Gastrocnemius medialis (tissue), 4 donors: ENCODE results near the gene ARTN. TPM values are rescaled to one million over a fixed set of nuclear protein-coding genes. Genes with fewer than 3 reads are reported as not detected.

Source experiments
- ATAC-seq, 2 donors: fragments of 150-250 bp; one replicate each; pipeline ENCODE4 v1.9.1; 2016
- DNase-seq, 2 donors: peaks; one replicate each; pipeline ENCODE4 v3.0.0-alpha.2; 2019
- H3K27ac ChIP-seq, 4 donors: fragments of 200-600 bp; sonication (generic); 1 replicate in 1 of 4; 2 replicates in 3 of 4; pipeline ENCODE4 v1.5.1; 2016 to 2018; ENCODE audit warnings: mild to moderate bottlenecking in 2 of 4, moderate library complexity in 1 of 4
- H3K27me3 ChIP-seq, 3 donors: fragments of 200-600 bp; sonication (generic) in 2 of 3; 1 replicate in 1 of 3; 2 replicates in 2 of 3; pipeline versions ENCODE4 v1.5.1 to v1.6.0; 2016 to 2019; ENCODE audit warnings: mild to moderate bottlenecking in 1 of 3, moderate library complexity in 1 of 3
- H3K36me3 ChIP-seq, 2 donors: fragments of 200-600 bp; sonication (generic) in 1 of 2; one replicate each; pipeline ENCODE4 v1.5.1; 2017 to 2018
- H3K4me1 ChIP-seq, 2 donors: fragments of 200-600 bp; sonication (generic) in 1 of 2; one replicate each; pipeline ENCODE4 v1.5.1; 2016 to 2017; ENCODE audit warnings: mild to moderate bottlenecking in 2 of 2
- H3K4me3 ChIP-seq, 4 donors: fragments of 200-600 bp; sonication (generic) in 3 of 4; 1 replicate in 1 of 4; 2 replicates in 3 of 4; pipeline ENCODE4 v1.5.1; 2016 to 2019; ENCODE audit warnings: mild to moderate bottlenecking in 2 of 4
- H3K9me3 ChIP-seq, 3 donors: fragments of 200-600 bp; sonication (generic) in 2 of 3; 1 replicate in 1 of 3; 2 replicates in 2 of 3; pipeline ENCODE4 v1.5.1; 2016 to 2019
- CTCF ChIP-seq, 5 experiments: fragments of 450-650 bp in 3 of 5; fragments of 200-600 bp in 2 of 5; sonication (generic) in 2 of 5; IDR thresholded peaks in 4 of 5; conservative IDR thresholded peaks in 1 of 5; 1 replicate in 4 of 5; 2 replicates in 1 of 5; pipeline ENCODE4 v1.5.1; 2016 to 2019; ENCODE audit warnings: antibody characterized with exemption in 5 of 5, mild to moderate bottlenecking in 3 of 5, moderate library complexity in 3 of 5
- POLR2A ChIP-seq, 2 donors: fragments of 450-650 bp; IDR thresholded peaks; one replicate each; pipeline ENCODE4 v1.6.1; 2017; ENCODE audit warnings: antibody characterized with exemption in 2 of 2, mild to moderate bottlenecking in 2 of 2, moderate library complexity in 2 of 2
- in situ Hi-C, 4 donors: fragments of 200-750 bp; cut with MboI; loops; one replicate each; pipeline versions ENCODE4 v1.15.0 to v1.8.0; 2017; ENCODE audit warnings: low sequenced_read_pairs in 4 of 4
- intact Hi-C: fragments of 100-400 bp; cut with DNase I; formaldehyde crosslinking; loops from one replicate; pipeline ENCODE4 v1.15.1; 2023; ENCODE audit warnings: low total_unique reads
- total RNA-seq, 4 donors: library from RNA; depleted of rRNA; stranded (reverse); fragments of >200 nt; gene quantifications; one replicate each; pipeline versions ENCODE4 v1.1.0 to v1.2.3, GENCODE V29; 2016

ARTN gene
- total RNA-seq, 4 donors from 2014 or later, result 0.25 to 1.8 TPM; not detected in 2

DNA sequence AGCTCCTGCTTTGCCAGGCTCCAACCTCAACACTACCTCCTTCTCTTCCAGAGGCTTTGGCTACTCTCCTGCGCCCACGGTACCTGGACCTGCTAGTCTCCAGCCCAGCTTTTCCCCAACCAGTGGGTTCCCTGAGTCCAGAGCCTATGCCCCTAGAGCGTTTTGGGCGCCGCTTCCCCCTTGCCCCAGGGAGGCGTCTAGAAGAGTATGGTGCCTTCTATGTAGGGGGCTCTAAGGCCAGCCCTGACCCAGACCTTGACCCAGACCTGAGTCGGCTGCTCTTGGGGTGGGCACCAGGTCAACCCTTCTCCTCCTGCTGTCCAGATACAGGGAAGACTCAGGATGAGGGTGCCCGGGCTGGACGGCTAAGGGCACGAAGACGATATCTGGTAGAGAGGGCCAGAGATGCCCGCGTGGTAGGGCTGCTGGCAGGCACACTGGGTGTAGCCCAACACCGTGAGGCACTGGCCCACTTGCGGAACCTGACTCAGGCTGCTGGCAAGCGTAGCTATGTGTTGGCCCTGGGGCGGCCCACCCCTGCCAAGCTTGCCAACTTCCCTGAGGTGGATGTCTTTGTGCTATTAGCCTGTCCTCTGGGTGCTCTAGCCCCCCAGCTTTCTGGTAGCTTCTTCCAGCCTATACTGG lies 37.9 kb downstream of the ARTN start:
- Histone ChIP-seq H3K4me3 (peak overlapping the region in 2 of 4 donors; percentile 86 to 91), H3K36me3 (peaks cover 0 to 31% of the 10 kb centered on the region in 2 donors), H3K27ac (peak overlapping the region; percentile 91 to 98 (median 96)), H3K9me3 (no peaks in the 10 kb centered on the region), H3K27me3 (no peaks in the 10 kb centered on the region), H3K4me1 (peaks cover 33 to 52% of the 10 kb centered on the region in 2 donors)
- in situ Hi-C loops (no loop called here), intact Hi-C loops (loop anchor here (10.0 kb wide), 1 partner anchor 383 kb away; the partner anchor contains the start of gene ERI3)
- ATAC-seq, result peak in 1 of 2 donors; percentile 10
- no peak for TF ChIP-seq CTCF (IDR thresholded peaks at IDR 0.05 in 4 of 5, conservative IDR thresholded peaks at IDR 0.05 in 1 of 5)
- no peak for TF ChIP-seq POLR2A (IDR thresholded peaks at IDR 0.05)
- DNase-seq, result peak; percentile 54 to 89

- intact Hi-C loops (loop anchor here (1.0 to 10.0 kb wide), 3 partner anchors 28 to 381 kb away; partner anchors contain the start of genes ERI3, IPO13 and KDM4A), in situ Hi-C loops (no loop called here)
Observed at GRCh38 chr1:43973981-43974442, 40.4 kb downstream of the ARTN start.

GRCh38 chr1:43974443-43975248 lies 41.0 kb downstream of the ARTN start, which contains the start of gene ATP6V0B:
TSS of gene ATP6V0B (plus strand) at chr1:43974960. CDS start at chr1:43975041, 81 bp downstream.
- DNase-seq (peak; percentile 95 to 96), ATAC-seq (peak; percentile 75 to 78)
- in situ Hi-C loops (no loop called here), intact Hi-C loops (loop anchor here (1.0 to 10.0 kb wide), 4 partner anchors 28 to 380 kb away; partner anchors contain the start of genes ERI3, IPO13 and KDM4A)
- Histone ChIP-seq H3K4me1 (peaks cover 38 to 66% of the 10 kb centered on the region in 2 donors), H3K4me3 (peak within 1 kb of the TSS; percentile 84 to 100 (median 96)), H3K9me3 (no peaks in the 10 kb centered on the region), H3K27ac (peak within 1 kb of the TSS; percentile 94 to 98 (median 97)), H3K36me3 (peaks cover 0 to 32% of the 10 kb centered on the region in 2 donors), H3K27me3 (no peaks in the 10 kb centered on the region)
- peak; percentile 95 to 98 for TF ChIP-seq POLR2A (IDR thresholded peaks at IDR 0.05)
- peak; percentile 17 to 60 (median 37) for TF ChIP-seq CTCF (IDR thresholded peaks at IDR 0.05 in 4 of 5, conservative IDR thresholded peaks at IDR 0.05 in 1 of 5)

More at GRCh38 chr1:43973981-43974442, 40.4 kb downstream of the ARTN start:
- Histone ChIP-seq H3K9me3 (no peaks in the 10 kb centered on the region), H3K4me1 (peaks cover 38 to 66% of the 10 kb centered on the region in 2 donors), H3K4me3 (peak overlapping the region; percentile 84 to 100 (median 96)), H3K27ac (peak overlapping the region; percentile 94 to 98 (median 97)), H3K27me3 (no peaks in the 10 kb centered on the region), H3K36me3 (peaks cover 0 to 32% of the 10 kb centered on the region in 2 donors)
- ATAC-seq (no peak), DNase-seq (no peak)
- TF ChIP-seq POLR2A (IDR thresholded peaks at IDR 0.05) (no peak), CTCF (IDR thresholded peaks at IDR 0.05 in 4 of 5, conservative IDR thresholded peaks at IDR 0.05 in 1 of 5) (no peak)

DNA sequence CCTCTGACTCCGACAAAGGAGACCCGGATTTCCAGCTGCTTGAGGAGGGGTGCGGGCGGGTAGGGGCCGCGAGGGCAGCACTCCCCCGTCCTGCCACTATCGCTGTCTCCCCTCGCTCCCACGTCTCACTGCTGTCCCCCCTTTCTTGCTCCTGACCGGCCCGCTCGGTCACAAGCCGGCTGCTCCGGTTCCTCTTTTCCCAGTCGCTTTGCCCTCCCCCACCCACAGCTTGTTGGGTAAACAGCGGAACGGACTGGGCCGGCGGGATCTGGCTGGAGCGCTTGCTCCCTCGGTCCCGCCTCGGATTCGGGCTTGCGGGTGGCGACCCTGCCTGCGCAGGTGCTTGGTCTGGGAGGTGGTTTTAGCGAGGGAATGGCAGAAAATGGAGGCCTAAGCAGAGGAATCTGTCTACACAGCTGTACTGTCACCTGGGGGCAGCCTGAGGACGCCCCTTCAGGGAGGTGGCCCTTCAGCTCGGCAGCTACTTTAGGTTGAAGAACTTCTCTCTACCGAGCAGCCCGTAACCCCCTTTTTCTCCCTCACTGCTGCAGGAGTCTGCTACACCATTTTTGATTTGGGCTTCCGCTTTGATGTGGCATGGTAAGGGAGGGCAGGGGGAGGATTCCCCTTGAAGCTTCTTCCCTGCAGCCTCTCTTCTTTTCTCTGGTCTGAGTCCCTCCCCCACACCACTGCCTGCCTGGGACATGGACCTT lies 41.8 kb downstream of the ARTN start:
- H3K9me3 ChIP-seq, result no peaks in the 10 kb centered on the region
- intact Hi-C loops, result loop anchor here (1.0 to 10.0 kb wide), 2 partner anchors 212 to 379 kb away; partner anchors contain the start of gene ERI3
- H3K4me1 ChIP-seq, result peaks cover 45 to 71% of the 10 kb centered on the region in 2 donors
- in situ Hi-C loops, result no loop called here
- ATAC-seq (peak; percentile 2), DNase-seq (peak; percentile 25 to 58)
- peaks cover 0 to 32% of the 10 kb centered on the region in 2 donors for H3K36me3 ChIP-seq
- peak overlapping the region; percentile 84 to 100 (median 96) for H3K4me3 ChIP-seq
- no peak for TF ChIP-seq POLR2A (IDR thresholded peaks at IDR 0.05)
- TF ChIP-seq CTCF (IDR thresholded peaks at IDR 0.05 in 4 of 5, conservative IDR thresholded peaks at IDR 0.05 in 1 of 5), result no peak
- peak overlapping the region; percentile 94 to 98 (median 97) for H3K27ac ChIP-seq
- no peaks in the 10 kb centered on the region for H3K27me3 ChIP-seq
